Suppressor macrophage (primary cell): ENCODE measurements around the gene SH3BP1.

Source experiments
- DNase-seq, 4 experiments: peaks; one replicate each; pipeline ENCODE4 v3.0.0-alpha.2; 2020 to 2022

SH3BP1 gene

DNA sequence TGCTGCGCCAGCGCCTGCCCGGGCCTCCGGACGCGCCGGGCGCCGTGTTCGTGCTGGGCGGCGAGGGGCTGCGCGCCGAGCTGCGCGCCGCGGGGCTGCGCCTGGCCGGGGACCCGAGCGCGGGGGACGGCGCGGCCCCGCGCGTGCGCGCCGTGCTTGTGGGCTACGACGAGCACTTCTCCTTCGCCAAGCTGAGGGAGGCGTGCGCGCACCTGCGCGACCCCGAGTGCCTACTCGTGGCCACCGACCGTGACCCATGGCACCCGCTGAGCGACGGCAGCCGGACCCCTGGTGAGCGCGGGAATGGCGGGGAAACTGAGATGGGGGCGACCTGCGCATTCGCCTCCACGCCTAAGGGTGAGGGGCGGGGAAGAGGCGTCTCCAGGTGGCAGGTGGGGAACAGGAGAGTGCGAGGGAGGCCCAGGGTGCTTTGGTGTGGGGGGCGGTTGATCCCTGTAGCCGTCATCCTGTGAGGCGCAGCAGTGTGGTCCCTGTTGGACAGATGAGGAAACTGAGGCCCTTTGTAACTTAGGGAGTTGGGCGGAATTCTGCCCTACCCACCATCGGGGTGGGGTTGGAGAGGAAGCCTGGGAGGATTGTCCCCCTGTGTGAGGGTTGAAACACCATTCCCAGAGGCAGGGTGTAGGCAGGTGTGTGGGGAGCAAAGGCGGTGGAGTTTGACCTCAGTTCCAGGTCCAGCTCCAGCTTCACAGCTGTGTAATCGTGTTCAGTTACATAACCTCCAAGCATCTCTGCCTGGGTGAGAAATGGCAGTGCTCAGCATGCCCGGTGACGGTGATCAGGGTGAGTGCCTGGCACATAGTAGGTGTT is 19.8 kb downstream of the SH3BP1 start:
- peak in 3 of 4 experiments; percentile 37 to 78 (median 58) for DNase-seq

DNA sequence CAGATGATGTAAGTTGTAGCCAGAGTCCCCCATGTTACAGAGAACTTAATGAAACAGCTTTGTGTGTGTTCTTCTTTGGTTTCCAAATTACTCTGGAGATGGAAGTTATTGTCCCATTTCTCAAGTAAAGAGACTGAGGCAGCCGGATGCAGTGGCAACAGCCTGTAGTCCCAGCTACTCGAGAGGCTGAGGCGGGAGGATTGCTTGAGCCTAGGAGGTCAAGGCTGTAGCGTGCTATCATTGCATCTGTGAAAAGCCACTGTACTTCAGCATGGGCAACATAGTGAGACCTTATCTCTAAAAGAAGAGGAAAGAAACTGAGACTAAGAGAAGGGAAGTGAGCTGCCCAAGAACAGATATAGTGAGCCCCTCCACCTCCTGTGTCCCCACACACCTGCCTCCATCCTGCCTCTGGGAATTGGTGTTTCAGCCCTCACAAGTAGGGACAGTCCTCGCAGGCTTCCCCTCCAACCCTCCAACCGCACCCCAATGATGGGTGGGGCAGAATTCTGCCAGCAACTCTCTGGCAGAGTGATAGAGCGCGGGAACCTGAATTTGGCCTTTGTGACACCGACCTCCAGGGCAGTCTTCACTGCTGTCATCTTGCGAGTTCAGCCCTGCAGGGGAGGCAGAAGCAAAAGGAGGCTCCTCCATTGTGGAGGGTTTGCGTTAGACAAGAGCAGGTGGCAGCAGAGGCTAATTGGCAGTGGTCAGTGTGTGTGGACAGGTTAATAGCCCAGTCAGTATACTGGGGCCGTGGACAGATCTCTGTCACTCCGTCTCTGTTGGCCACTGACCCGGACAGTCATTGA is 20.6 kb downstream of the SH3BP1 start:
- no peak for DNase-seq

DNA sequence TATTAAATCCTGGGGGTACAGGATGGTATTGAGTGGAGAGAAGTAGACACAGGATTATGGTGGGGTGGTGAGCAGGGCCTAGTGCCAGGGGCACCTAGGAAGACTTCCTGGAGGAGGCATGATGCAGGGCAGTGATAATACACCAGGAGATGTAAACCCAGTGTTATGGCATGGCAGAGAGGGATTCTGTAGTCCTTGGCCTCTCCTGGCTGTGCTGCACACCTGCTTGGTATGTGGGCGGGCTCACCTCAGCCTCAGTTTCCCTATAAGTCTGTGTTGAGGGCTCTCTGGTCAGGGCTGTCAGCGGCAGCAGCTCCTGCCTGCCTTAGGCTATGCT is 21.2 kb downstream of the SH3BP1 start:
- DNase-seq: no peak

DNA sequence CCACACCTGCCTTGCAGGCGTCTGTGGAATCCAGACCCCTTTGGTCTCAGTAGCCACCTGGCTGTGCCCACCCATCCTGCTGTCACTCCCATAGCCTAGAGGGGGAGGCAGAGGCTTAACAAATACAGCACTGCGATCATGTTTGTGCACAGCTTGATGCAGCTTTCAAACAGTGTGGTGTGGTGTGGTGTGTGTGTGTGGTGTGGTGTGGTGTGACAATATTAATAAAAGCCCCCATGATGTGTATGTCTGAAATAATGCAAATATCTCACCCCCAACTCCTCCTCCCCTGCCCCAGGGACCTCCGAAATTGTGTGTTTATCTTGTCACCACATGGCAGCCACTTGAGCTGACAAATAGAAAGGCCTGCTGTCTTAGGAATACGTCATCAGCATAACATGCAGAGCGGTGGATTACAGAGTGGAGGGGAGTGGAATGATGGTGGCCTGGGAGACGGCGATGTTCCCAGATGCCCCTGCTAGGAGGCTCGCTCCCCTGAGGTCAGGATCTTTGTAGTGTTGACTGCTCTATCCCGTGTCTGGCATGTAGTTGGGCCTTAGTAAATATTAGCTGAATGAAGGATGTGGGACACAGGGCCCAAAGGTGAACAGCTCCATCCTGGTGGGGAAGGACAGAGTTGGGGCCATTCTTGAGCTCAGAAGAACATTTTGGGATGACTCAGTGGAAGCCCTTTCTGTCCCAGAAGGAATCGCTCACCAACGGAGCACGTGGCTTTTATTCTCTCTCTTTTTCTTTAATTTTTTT is 21.9 kb downstream of the SH3BP1 start:
- DNase-seq: peak in 2 of 4 experiments; percentile 38 to 41

DNA sequence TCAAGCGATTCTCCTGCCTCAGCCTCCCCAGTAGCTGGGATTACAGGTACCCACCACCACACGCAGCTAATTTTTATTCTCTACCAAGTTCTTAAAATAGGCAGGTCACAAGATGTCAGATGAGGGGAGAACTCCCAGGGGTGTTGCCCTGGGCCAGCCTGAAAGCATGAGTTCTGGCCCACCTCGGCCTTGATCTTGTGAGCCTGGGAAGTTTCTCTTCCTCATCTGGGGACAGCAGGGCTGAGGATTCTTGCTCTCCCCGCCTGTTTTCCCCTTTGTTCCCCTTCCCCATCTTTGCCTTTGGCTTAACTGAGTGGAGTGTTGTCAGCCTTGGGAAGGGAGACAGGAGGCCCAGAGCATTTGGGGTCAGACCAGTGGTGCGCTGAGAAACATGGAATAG is 22.6 kb downstream of the SH3BP1 start:
- peak; percentile 69 to 83 (median 80) for DNase-seq

DNA sequence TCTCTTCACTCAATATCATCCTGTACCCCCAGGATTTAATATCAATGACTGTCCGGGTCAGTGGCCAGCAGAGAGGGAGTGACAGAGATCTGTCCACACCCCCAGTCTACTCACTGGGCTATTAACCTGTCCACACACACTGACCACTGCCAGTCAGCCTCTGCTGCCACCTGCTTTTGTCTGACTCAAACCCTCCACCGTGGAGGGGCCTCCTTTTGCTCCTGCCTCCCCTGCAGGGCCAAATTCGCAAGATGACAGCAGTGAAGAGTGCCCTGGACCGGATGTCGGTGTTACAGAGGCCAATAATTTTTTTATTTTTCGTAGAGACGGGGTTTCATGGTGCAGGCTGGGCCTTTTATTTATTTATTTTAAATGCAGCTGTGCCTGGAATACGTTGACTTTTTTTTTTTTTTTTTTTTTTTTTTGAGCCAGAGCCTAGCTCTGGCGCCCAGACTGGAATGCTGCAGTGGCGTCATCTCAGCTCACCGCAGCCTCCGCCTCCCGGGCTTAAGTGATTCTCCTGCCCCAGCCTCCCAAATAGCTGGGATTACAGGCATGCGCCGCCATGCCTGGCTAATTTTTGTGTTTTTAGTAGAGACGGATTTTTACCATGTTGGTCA is 24.2 kb downstream of the SH3BP1 start:
- DNase-seq: no peak

DNA sequence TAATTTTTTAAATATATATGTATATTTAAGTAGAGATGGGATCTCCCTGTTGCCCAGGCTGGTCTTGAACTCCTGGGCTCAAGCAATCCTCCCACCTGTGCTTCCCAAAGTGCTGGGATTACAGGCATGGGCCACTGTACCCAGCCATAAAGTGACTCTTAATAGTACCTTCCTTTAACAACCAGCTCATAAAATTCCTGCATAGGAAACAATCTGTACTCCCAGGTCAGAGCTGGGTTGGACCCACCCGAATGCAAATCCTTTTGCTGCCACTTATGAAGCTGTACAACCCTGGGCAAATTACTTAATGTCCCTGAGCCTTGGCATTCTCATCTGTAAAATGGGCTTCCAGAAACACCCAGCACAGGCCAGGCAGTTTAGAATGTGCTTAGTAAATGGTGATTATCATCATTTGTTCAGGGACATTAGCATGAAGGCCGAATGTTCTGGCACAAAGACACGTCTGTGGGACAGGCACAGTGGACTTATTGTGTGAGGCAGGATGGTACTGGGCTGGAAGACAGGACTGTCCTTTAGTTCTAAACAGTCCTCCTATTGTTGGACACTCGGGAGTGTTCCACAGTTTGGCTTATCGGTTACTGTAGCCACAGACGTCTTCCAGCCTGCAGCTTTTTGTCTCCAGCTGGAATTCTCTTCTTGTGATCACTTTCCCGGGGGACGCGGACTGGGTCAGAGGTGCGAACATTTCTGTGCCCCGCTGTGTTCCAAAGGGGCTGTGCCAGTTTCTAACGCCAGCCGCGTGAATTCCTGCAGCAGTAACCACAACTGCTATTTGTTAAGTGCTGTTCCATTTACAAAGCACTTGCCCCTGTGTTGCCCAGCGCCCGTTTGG is 25.0 kb downstream of the SH3BP1 start:
- no peak for DNase-seq

DNA sequence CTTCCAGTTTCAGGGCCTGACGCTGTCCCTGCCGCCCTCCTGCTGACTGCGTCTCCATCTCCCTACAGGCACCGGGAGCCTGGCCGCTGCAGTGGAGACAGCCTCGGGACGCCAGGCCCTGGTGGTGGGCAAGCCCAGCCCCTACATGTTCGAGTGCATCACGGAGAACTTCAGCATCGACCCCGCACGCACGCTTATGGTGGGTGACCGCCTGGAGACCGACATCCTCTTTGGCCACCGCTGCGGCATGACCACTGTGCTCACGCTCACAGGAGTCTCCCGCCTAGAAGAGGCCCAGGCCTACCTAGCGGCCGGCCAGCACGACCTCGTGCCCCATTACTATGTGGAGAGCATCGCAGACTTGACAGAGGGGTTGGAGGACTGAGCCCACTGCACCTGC is 26.0 kb downstream of the SH3BP1 start:
- no peak for DNase-seq

DNA sequence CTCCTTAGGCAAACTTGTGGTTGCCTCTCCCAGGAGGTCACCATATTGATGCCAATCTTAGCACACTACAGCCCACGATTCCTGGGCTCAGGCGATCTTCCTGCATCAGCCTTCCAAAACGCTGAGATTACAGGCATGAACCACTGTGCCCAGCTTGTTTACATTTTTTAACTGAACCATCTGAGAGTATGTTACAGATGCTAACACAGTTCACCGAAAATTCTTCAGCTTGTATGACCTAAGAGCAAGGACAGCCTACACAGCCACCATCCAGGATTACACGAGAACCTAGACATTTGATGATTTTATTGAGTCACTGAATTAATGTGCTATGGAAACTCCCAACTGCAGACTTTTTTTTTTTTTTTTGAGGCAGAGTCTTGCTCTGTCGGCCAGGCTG is 30.1 kb downstream of the SH3BP1 start:
- DNase-seq: no peak

DNA sequence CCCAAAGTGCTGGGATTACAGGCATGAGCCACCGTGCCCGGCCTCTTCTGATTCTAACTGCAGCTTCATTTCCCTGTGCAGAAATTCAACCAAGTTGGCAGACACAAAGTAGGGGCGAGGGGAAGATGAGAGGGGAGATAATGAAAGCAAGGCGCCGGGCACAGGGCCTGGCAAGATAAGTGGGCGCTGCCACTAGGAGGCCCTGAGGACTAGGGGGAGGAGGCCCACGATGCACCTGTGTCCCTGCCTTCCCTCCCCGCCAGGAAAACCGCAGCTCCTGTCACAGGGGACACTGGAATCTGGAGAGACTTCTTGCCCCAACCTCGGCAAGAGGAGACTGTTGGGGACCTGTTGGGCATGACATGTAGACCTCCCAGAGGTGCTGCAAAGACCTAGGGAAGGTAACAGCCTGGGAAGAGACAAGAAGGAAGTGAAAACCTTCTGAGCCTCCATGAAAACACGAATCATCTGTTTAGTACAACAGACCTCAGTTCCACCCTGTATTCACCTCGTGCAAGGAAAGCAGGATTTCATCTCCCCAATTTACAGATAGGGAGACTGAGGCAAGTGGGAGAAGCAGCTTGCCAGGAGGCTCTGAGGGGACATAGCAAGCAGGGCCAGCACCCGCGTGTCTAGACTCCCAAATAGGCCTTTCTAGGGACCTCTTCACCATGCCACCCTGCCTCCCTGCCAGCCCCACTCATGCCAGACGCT is 32.9 kb downstream of the SH3BP1 start:
- no peak for DNase-seq

DNA sequence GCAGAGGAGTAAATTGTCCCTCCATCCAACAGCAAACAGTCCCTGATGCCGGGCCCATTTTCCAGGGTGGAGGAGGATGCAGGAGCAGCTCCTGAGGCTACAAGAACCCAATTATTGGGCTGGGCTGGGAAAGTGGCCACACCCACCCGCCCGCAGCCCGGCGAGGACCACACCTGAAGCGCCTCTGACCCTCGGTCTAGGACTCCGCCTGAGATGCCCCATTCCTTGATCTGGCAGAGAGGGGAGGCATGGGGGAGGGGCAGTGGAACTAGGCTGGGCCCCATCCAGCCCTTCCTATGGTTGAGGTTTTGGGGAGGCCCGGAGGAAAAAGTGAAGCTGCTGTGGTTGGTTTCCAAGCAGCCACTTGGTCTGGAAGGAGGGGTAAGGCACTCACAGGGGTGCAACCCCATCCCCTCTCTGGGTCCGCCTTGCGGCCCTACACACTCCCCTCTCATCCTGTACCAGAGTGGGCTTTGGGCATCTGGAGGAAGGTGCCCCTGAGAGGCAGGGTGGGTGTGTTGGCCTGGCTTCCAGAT is 33.5 kb downstream of the SH3BP1 start:
- no peak for DNase-seq

DNA sequence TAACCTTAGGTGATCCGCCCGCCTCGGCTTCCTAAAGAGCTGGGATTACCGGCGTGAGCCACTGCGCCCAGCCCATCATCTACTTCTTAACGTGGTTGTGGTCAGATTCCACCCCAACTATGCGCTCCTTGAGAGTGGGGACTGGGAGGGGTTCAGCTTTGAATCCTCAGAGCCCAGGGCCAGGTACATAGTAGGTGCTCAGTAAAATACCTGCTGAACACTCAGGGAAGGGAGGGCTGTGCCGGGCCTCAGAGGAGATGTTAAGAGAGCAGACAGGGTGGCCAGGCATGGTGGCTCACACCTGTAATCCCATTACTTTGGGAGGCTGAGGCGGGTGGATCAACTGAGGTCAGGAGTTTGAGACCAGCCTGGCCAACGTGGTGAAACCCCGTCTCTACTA is 34.8 kb downstream of the SH3BP1 start:
- DNase-seq: no peak

DNA sequence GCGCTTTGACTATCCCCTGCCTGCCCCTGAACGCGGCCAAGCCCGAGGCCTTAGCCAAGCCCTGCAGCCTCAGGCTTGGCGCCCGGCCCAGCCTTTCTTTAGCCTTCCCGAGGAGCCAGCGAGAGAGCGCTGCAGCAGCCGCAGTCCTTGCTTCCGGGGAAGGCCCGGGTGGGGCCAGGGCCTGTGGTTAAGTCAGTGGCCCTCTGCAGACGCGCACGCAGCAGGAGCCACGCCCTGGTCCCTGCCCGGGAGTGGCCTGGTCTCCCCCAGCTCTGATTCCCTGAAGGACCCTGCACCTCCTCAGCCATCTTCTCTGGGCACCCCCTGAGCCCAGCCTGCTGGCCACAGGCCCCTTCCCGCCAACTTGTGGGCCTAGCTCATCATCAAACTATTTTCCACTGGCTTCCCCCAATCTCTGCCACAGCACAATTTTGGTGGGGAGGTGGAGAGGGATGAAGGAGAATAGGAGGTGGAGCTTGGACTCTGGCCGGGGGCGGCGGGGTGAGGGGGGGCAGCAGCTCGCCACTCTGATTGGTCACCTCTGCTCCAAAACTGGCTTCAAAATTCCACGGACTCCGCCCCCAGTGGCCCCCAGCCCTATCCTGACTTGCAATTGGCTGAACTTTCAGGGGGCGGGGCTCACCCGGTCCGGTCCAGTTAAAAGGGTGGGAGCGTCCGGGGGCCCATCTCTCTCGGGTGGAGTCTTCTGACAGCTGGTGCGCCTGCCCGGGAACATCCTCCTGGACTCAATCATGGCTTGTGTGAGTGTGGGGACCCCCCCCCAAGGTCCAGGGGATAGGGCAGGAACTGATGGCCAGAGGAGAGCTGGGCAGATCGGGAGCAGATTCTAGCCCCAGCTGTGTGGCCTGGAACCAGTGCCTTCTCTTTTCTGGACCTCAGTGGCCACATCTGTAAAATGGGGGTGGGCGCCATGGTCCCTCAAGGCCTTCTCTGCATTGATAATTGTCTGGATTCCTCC is 35.8 kb downstream of the SH3BP1 start, which contains the start of gene LGALS1:
Gene LGALS1, plus strand, starts transcription at position 686 of the 979 bp plus-strand sequence. Its CDS starts 67 bp downstream, at position 753.
- DNase-seq: peak; percentile 95 to 98 (median 96)

DNA sequence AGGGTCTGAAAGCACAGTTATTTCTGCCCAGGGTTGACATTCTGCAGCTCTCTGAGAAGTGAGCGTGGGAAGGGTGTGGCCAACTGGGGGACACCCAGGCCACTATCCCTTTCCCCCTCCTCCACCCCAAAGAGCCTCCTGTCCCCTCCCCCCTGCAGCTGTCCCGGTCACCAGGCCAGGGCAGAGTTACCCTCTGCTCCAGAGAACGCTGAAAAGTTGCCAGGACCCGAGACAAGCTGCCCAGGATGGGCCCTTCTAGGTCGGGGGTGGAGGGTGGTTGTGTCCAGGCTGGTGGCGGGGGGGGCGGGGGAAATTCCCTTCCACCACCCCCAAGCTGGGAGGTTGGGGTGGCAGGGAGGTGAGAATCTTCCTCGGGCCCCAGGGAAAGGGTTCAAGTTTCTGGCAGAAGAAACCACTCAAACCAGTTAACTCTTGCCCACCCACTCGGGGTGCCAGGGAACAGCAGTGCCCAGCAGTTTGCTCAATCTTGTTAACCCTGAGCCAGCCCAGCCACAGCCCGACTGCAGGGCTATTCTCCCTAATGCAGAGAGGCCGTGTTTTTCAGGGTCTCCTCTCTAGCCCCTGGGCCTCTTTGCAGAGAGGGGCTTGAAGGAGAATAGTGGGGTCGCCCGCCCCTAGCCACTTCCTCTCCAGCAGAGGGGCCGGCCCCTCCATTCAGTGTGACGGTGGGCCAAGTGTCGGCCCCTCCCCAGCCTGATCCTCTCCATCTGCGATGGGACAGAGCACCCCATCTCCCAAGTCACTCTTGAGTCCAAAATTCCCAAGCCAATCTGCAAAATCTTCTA is 36.7 kb downstream of the SH3BP1 start:
- peak in 3 of 4 experiments; percentile 27 to 52 (median 51) for DNase-seq

DNA sequence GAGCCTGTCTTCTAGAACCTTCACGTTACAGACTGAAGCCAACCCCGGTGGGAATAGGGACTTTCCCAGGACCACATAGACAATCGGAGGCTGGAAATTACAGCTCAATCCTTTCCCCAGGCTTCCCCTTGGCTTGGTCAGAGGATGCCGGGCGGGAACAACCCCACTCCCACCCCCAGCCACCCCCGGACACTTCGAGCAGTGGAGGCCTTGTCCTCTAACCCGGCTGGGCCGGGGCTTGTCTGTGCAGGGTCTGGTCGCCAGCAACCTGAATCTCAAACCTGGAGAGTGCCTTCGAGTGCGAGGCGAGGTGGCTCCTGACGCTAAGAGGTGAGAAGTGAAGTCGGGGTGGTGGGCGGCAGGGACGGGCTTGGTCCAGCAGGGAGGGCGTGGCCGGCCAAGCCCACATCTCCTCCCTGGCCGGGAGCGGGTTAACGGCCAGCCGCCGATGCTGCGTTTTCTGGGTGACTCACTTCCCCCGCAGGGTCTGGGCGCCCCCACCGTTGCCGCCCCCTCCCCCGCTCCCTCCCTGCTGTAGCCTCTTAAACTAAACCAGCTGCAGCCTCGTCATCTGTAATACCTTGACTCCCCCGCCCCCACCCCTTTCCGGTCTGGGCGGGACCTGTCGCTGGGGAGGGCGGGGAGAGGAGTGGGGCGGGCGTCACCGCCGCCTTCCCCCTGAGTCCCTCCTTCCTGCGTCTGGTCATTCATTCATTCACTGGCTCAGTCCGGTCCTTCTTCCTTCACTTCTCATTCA is 37.4 kb downstream of the SH3BP1 start:
- DNase-seq: peak; percentile 89 to 93 (median 92)

DNA sequence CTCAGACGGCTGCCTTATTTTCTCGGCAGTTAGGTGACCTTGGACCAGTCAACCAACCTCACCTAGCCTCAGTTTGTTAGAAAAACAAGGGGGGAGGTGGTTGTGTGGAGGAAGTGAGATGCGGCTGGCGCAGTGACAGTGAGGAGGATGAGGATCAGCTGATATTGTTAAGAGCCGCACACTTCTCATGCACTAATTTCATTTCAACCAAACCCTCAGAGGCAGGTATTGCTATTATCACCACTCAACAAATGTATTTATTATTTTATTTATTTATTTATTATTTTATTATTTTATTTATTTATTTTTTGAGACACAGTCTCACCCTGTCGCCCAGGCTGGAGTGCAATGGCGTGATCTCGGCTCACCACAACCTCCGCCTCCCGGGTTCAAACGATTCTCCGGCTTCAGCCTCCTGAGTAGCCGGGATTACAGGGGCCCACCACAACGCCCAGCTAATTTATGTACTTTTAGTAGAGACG is 38.1 kb downstream of the SH3BP1 start:
- no peak for DNase-seq

DNA sequence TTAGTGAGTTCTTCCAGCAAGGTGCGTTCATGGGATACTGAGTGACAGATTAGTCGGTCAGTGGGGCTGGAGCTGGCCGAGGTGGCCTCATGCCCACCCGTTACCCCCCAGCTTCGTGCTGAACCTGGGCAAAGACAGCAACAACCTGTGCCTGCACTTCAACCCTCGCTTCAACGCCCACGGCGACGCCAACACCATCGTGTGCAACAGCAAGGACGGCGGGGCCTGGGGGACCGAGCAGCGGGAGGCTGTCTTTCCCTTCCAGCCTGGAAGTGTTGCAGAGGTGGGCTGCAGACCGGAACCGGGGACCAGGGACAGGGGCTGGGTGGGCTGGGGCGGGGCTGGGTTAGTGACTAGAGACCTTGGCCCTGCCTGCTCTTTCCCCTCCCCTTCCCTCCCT is 38.9 kb downstream of the SH3BP1 start:
- no peak for DNase-seq
